SH-SY5Y (cell line): ENCODE results near the gene AK8.

Source experiments
- GATA2 ChIP-seq: IDR thresholded peaks from 2 replicates; pipeline ENCODE4 v1.6.1; 2011; ENCODE audit warnings: mild to moderate bottlenecking, low read depth, low read length
- GATA3 ChIP-seq: IDR thresholded peaks from 2 replicates; pipeline ENCODE4 v1.6.1; 2011; ENCODE audit warnings: low read depth, mild to moderate bottlenecking, low read length, moderate library complexity

- no peak for TF ChIP-seq GATA2
- TF ChIP-seq GATA3: no peak
Observed at GRCh38 chr9:132806723-132807421, 71.2 kb downstream of the AK8 start.
